ACHN (cell line): ENCODE data around the gene SMCR8.
"Not testable (repeated sequence)": the region's sequence is repeated elsewhere in the genome, so short reads cannot be mapped to it uniquely, and the experiment has no call there.

Experiments
- DNase-seq: peaks from one replicate; pipeline ENCODE4 v3.0.0-alpha.2; 2015
- in situ Hi-C: cut with HindIII; loops from 2 replicates; pipeline ENCODE4 v1.10.0; 2017; ENCODE audit warnings: low sequenced_read_pairs, low pct_ligation_motif_present, low pct_unique_long_range_greater_than_20kb

The SMCR8 gene, protein sequence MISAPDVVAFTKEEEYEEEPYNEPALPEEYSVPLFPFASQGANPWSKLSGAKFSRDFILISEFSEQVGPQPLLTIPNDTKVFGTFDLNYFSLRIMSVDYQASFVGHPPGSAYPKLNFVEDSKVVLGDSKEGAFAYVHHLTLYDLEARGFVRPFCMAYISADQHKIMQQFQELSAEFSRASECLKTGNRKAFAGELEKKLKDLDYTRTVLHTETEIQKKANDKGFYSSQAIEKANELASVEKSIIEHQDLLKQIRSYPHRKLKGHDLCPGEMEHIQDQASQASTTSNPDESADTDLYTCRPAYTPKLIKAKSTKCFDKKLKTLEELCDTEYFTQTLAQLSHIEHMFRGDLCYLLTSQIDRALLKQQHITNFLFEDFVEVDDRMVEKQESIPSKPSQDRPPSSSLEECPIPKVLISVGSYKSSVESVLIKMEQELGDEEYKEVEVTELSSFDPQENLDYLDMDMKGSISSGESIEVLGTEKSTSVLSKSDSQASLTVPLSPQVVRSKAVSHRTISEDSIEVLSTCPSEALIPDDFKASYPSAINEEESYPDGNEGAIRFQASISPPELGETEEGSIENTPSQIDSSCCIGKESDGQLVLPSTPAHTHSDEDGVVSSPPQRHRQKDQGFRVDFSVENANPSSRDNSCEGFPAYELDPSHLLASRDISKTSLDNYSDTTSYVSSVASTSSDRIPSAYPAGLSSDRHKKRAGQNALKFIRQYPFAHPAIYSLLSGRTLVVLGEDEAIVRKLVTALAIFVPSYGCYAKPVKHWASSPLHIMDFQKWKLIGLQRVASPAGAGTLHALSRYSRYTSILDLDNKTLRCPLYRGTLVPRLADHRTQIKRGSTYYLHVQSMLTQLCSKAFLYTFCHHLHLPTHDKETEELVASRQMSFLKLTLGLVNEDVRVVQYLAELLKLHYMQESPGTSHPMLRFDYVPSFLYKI

DNA sequence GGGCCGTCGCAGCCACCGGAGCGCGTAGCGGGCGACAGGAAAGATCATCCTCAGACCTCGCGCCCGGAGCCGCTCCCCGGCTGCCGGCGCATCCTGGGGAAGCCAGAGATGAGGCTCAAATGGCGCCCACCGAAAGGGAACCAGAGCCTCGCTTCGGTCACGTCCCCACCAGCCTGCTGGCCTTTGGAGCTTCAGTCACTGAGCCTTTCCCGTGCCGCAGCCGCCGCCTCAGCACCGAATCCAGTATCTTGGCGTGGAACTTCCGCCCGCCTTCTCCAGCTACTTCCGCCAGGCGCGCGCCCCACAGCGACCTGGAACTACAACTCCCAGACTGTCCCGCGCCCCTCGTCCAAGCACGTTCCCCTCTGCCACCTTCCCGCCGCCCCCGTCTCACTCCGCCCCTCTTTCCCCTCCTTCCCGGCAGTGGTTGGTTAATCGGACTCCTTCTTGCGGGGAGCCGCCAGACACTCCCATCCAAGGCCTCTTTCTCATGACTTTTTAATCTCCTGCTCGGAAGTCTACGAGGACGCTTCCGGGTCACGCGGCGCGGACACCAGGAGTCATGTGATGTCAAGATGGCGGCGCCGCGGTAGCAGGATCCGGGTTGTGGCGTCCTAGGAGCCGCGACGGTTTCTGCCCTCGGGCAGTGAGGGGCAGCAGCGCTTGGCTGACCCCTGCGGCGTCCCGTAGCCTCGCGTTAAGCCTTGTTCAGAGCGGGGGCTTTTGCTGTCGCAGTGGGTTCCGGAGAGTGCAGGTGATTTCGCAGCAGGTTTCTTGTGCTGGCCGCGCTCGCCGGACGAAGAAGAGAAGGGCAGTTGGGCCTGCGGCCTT, at the start of gene SMCR8, which contains the start of gene TOP3A:
Gene SMCR8, plus strand, starts transcription at position 563 of the 831 bp plus-strand sequence. CDS start 497 bp downstream, outside the sequence.
Gene TOP3A, minus strand, starts transcription at position 264 of the 831 bp plus-strand sequence. Its CDS starts 216 bp downstream, at position 48.
- in situ Hi-C loops = no loop called here
- peak; percentile 98 for DNase-seq

DNA sequence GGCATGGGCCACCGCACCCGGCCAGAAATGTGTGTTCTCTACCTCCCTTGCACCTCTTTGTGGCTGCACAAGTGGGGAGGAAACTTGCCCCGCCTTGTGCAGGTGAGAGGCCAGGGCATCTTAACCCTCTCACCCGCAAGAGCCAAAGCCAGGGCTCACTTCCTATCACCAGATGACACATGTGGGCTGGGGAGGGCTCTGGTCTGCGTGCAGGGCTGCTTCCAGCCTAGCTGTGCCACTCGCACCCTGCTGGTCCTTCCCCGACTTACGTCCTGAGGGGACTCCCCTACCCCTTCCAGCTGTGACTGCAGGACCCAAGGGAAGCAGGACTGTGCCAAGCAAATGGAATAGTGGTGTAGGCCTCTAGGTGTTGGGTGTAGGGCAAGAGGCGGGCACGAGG, 47.7 kb upstream of the SMCR8 start:
- DNase-seq = no peak
- in situ Hi-C loops = no loop called here

DNA sequence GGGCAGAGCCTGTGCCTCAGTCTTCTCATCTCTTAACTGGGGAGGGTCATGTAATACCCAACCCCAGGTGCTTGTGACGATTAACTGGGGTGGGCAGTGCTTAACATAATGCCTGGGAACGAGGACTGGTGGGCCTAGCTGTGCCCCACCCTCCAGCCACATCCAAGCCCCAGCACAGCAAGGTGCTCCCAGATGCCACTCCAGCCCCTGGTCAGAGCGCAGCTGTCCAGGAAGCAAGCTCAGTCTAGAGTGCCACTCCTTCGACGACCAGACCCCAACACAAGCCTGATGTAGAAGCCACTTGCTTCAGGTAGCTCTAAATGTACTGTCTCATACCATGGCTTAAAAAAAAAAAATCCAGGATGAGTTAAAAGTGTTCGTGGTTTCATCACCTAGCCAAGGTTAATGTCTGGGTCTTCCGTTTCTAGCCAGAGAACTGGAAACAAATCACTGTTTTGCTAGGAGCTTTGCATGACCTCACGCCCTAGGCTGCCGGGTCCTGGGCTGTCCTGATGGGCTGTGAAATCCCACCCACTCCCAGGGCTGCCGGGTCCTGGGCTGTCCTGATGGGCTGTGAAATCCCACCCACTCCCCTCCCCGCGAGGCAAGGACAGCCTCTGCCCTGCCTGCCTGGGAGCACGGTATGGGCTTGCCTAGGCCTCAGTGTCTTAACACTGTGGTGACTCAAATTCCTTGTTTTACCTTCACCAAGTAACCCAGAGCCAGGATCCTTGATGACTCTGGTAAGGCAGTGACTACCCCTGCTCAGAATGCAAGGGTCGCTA, 47.0 kb upstream of the SMCR8 start:
- in situ Hi-C loops = no loop called here
- DNase-seq = peak; percentile 46

DNA sequence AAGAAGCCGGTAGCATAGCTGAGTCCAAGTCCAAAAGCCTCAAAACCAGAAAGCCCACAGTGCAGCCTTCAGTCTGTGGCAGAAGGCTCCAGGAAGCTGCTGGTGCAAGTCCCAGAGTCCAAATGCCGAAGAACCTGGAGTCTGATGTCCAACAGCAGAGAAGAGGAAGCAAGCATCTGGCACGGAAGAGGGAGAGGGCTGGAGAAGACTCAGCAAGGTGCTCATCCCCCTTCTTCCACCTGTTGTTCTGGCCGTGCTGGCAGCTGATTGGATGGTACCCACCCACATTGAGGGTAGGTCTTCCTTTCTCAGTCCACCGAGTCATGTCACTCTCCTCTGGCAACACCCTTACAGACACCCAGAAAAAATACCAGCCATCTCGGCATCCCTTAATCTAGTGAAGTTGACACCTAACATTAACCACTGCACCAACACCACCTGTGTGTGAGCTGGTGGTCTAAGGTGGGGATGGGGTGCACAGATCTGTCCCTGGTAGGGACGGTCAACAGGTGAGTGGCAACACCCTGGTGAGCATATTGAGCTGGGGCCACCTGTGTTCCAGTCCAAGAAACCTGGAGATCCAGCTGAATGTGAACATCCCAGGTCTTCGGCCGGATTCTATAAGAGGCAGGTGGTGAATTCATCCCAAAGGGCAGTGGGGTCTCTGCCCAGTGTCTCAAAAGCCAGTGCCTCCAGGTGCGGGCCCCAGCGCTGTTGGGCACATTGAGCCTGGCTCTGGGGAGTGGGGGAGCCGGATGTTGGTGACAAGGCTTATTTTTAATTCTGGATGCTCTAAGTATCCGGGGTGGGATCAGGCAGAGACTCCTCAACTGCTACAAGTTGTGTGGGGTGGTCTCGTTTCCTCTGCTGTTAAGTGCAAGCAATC, 44.8 kb upstream of the SMCR8 start:
- DNase-seq = no peak
- in situ Hi-C loops = no loop called here

DNA sequence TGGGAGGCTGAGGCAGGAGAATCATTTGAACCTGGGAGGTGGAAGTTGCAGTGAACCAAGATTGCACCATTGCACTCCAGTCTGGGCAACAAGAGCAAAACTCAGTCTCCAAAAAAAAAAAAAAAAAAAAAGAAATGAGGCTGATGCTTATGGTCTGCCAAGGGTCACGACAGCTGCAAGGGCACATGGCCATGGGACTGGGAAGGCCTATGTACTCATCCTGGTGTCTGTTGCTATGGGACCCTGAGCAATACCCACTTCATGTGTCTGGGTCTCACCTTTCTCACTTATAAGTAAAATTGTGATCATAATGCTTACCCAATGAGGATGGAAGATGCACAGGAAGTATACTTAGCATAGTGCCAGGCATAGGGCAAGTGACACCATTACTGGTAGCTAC, 38.0 kb upstream of the SMCR8 start:
- in situ Hi-C loops = no loop called here
- DNase-seq = no peak

DNA sequence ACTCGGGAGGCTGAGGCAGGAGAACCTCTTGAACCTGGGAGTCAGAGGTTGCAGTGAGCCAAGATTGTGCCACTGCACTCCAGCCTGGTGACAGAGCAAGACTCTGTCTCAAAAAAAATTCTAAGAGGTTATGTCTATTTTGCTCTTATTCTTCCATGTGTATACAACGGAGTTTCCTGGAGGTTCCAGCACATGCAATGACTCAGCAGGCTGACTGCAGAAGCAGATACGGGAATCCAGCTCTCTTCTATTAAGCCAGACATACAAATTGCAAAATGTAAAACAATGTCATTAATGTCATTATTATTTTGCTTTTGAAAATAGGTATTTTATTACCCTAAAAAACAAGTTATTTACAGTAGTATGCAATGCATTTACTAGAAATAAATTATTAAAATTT, 36.2 kb upstream of the SMCR8 start:
- no peak for DNase-seq
- in situ Hi-C loops = no loop called here

DNA sequence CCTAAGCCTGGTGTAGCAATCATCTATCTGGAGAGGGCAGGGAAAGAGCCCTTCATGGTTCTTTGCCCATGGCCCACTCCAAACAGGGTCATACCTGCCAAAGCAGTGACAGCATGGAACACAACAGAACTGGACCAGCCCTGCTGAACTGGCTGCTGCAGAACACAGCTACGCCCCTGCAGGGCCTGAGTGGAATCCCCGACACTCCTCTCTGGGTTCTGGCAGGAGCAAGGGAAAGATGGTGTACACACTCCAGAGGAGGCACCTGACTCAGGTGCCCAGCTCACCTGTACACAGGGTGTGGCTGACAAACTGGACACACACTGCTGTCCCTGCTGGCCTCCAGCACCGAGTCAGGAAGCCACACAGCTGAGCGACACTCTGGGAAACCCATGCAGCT, 34.8 kb upstream of the SMCR8 start:
- in situ Hi-C loops = no loop called here
- DNase-seq = no peak

DNA sequence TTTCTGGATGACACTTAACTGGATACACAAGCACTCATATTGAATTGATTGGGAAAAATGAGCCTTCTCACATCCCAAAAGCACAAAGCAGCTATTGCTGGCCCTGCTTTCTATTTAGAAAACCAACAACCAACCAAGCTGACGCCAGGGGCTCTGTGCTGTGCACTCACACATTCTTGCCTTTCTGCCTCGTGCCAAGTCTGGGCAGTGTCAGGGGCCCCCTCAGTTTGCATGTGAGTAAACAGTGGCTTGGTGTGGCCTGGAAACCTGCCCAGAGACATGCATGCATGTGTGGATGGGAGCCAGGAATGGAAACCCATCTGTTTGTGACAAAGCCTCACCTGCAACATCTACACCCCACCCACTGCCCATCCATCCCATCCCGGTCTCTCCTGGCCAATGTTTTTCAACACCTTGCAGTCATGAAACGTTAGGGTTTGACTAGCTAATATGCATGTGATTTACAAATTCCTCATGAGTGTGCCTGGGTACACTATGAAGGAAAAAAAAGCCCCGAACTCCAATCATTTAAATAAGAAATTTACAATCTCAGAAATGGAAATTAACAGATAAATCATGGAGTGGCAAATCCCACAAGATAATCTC, 34.2 kb upstream of the SMCR8 start:
- in situ Hi-C loops = no loop called here

DNA sequence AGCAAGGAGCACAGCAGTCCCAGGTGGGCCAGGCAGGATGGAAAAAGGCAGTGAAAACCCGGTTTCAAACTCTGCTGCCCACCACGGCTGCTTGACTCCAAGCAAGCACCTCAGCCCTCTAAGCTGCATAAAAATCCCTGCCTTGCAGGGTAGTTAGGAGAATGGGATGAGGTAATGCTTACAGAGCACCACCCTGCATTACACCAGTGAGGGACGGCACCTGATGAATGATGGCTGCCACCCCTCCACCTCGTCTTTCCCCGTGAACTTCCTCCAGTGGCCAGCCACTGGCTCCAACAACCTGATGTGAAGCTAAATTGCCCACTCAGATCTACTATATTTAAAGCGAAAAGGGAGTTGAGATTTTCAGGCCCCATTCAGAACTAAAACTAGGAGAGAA, 33.3 kb upstream of the SMCR8 start:
- in situ Hi-C loops = no loop called here
- DNase-seq = no peak

More for the DNA sequence above, 34.2 kb upstream of the SMCR8 start:
- DNase-seq = no peak

DNA sequence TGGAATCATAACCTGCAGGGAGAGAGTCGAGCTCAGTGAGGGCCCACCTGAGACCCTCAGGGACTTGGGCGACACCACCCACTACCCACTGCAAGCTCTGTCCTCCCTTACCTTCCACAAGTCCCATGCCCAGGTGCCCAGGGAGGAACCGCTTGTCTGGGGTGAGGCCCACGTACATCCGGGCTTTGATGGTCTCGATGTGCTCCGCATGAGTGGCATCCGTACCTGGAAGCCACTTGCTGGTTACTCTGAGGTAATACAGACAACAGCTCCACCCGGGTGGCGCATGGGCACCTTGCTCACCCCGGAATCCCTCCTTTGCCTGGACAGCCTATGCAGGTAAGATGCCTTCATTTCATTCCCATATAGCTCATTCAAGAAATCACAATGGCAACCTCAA, 29.8 kb upstream of the SMCR8 start:
- in situ Hi-C loops = no loop called here
- DNase-seq = no peak

DNA sequence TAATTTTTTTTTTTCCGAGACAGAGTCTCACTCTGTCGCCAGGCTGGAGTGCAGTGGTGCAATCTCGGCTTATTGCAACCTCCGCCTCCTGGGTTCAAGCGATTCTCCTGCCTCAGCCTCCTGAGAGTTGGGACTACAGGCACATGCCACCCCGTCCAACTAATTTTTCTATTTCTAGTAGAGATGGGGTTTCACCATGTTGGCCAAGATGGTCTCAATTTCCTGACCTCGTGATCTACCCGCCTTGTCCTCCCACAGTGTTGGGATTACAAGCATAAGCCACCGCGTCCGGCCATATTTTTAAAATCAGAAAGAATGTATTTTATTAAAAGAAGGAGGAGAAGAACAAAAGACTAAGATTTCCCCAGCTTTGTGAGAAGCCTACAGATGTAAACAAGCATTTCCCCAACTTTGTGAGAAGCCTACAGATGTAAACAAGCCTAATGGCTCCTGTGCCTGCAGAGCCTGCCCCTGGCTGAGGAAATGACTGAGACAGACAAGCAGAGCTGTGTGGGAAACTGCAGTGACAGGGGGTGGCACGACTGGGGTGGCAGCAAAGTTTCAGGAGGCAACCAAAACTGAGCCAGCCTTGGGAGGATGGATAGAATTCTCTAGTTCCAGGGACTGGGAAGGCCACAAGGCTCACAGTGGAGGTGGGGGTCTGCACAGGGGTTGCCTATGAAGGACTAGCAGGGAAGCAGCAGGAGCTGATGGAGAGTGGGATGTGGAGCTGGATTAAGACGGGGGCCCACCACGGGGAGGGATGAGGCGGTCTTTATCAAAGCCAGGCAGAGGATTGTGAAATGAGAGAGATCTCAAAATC, 23.2 kb upstream of the SMCR8 start:
- DNase-seq = no peak
- in situ Hi-C loops = no loop called here

DNA sequence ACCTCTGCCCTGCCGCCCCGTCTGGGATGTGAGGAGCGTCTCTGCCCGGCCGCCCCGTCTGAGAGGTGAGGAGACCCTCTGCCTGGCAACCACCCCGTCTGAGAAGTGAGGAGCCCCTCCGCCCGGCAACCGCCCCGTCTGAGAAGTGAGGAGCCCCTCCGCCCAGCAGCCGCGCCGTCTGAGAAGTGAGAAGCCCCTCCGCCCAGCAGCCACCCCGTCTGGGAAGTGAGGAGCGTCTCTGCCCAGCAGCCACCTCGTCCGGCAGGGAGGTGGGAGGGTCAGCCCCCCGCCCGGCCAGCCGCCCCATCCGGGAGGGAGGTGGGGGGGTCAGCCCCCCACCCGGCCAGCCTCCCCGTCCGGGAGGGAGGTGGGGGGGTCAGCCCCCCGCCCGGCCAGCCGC, 17.0 kb upstream of the SMCR8 start:
- DNase-seq, in situ Hi-C loops: not testable (repeated sequence)

DNA sequence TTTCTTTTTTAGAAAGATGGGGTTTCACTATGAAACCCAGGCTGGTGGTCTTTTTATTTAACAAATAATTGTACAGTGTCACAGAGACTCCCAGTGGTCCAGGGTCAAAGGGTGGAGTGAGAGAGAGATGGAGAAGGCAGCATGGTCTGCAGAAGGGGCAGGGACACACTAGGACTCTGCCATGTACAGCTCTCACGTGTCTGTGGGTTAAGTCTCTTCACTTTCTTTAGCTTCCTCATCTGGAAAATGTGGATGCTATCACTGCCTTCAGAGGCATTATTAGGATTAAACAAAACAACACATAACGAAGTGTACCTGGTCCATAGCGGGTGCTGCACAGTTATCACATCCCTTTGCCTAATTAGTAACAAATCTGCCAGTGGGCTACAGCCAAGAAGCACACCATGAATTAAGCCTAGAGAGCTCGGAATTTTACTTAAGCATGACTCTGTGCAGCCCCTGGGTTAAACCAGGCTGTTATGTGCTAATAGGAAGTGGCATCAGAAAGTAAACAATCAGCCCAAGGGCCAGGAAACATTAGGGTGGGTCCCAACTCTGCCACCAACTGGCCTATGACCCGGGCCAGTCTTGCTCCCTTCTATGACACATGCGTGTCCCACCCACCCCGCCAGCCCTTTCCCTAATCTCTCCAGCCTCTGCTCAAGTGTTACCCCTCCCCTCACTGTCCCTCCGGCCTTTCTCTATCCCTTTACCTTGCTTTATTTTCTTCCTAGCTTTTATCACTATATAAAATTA, 14.2 kb upstream of the SMCR8 start:
- in situ Hi-C loops = no loop called here

DNA sequence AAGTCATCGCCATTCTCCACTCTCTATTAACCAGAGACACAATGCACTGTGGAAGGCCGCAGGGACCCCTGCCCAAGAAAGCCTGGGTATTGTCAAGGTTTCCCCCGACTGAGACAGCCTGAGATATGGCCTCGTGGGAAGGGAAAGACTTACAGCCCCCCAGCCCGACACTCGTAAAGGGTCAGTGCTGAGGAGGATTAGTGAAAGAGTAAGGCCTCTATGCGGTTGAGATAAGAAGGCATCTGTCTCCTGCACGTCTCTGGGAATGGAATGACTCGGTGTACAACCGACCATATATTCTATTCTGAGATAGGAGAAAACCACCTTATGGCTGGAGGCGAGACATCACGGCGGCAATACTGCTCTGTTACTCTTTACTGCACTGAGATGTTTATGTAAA, 11.9 kb upstream of the SMCR8 start:
- in situ Hi-C loops, DNase-seq: not testable (repeated sequence)

More for the DNA sequence above, 14.2 kb upstream of the SMCR8 start:
- no peak for DNase-seq

DNA sequence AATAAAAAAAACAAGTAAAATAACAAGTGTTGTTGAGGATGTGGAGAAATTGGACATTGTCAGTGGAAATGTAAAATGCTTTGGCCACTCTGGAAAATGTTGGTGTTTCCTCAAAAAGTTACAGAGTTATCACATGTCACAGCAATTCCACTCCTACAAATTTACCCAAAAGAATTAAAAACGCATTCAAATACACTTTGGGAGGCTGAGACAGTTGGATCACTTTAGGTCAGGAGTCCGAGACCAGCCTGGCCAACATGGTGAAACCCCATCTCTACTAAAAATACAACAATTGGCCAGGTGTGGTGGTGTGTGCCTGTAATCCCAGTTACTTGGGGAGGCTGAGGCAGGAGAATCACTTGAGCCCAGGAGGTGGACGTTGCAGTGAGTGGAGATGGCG, 5.9 kb upstream of the SMCR8 start:
- no peak for DNase-seq

More for the DNA sequence above, 5.9 kb upstream of the SMCR8 start:
- in situ Hi-C loops = no loop called here
